EL (cell line): ENCODE results near the gene NUFIP2.
A peak's percentile ranks its signal among the peaks of the same experiment; 100 is the strongest.
"Not testable (repeated sequence)": the region's sequence is repeated elsewhere in the genome, so short reads cannot be mapped to it uniquely, and the experiment has no call there.

ENCODE experiments used
- DNase-seq: peaks from one replicate; pipeline ENCODE4 v3.0.0-alpha.2; 2016

NUFIP2 gene

DNA sequence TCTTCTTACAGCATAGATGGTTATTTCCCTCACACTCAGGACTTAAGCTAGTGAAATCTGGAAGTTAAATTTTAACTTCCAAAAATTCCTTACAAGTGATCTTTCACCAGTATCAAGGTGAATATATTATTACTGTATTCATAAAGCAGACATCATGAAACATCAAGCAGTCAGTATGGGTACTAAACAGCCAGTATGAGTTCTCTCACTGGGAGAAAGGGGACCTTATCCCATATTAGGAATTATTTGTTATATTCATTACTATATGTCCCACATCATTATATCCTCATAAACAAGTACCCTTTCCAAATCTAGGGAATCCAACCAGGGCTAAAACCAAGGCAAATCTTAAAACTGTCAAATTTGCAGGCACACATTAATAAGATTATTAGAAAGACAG, 15.3 kb downstream of the NUFIP2 start:
- DNase-seq, result no peak

- no peak for DNase-seq
These were observed 20.0 kb downstream of the NUFIP2 start for GRCh38 chr17:29273924-29274323.

- not testable (repeated sequence) for DNase-seq
These were observed 22.0 kb downstream of the NUFIP2 start for GRCh38 chr17:29271980-29272379.

DNA sequence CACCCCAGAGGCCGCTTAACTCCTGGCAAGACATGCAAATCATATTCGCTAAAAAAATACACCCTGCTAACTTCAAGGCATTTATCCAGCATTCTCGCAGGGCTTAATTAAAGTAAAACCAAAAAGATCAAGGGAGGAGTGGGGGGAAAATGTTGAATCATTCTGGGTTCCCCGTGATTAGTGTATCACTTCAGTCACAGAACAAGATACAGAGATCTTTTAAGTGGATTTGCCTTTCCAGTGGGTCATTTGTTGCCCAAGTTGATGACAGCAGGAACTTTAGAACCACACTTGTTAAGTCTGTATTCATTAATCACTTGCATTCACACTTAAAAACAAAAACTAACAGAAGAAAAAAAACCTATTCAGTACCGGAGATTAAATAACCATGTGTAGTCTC, 30.0 kb downstream of the NUFIP2 start:
- DNase-seq, result no peak

- DNase-seq, result peak; percentile 48
These were observed 36.2 kb downstream of the NUFIP2 start for GRCh38 chr17:29257756-29258155.

DNA sequence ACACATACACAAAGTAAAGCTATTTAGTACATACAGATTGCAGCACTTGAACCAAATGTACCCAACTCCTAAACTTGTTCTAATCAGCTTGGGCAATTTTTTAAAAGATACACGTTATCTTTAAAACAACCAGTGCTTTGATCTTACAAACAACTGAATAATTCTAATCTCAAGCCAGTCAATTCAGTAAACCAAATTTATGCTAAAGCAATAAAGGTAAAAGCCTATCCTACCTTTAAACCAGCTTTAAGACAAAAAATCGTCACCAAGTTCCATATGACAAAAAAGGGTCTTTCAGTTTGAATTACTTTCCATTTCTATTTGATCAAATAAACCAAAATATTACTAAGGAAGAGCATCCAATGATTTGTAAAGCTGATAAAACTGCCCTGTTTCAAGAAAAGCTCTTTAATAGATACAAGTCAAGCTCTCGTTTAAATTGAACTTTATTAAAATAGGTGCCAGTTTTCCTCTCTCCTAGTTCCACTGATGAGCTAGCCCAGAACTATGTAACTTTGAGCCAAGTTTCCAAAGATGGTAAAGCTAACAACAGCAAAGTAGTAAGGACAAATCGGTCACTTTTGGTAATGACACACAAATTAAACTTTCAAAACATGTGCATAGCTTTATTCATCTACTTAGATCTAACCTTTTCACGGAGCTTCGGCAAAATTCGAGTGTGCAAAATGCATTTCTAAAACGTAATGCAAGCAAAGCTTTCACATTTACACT, 37.0 kb downstream of the NUFIP2 start:
- DNase-seq, result peak; percentile 75

DNA sequence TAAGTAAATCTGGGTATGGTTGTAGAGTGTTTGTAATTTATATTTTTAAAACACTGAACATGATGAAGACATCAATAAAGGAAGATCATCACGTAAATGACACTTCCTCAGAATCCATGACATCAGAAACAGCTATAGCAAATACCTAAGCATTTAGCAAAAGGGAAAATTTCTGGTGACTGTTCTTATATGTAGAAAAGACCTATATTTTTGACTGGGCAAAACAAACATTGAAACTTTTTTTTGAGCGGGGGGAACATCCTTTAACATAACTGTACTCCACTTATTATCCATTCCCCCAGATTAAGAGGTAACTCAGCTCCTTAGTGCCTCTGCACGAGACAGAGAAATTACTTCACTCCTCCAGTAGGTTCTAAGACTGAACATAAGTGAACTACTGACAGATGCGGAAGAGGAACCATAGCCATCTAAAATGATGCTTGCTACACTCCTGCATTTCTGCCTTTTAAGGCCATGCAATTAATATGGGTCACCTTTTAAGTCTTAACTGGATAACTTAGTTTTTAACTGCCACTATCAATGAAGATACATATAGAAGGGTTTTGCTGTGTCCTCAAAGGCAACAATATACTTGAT, 37.9 kb downstream of the NUFIP2 start:
- DNase-seq, result no peak

DNA sequence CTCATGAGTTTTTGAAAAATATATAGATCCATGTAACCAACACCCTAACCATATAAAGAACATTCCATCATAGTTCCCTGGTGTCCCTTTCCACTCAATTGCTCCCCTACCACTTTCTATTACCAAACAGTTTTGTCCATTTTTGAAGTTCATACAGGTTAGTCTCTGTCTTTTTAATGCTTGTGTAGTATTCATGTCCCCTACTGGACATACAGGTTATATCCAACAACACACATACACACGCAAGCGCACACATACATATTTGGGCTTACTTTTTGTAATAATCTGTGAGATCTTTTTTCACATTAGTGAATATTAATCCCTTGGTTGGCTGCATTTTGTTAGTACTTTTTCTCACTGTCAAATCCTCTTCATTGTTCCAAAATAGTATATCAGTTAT, 40.9 kb downstream of the NUFIP2 start:
- DNase-seq, result no peak

GRCh38 chr17:29252101-29252791, 41.7 kb downstream of the NUFIP2 start:
- peak; percentile 53 for DNase-seq

DNA sequence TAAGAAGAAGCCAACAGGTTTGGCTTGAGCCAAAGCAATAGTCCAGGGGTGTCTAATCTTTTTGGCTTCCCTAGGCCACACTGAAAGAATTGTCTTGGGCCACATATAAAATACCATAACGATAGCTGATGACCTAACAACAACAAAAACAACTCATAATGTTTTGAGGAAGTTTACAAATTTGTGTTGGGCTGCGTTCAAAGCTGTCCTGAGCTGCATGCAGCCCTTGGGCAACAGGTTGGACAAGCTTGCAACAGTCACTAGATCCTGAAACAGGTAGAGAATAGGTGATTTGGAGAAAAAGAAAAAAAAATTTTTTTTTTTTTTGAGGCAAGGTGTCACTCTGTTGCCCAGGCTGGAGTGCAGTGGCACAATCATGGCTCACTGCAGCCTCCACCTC, 42.8 kb downstream of the NUFIP2 start:
- DNase-seq, result no peak

GRCh38 chr17:29250666-29251065, 43.3 kb downstream of the NUFIP2 start:
- DNase-seq, result peak; percentile 88

DNA sequence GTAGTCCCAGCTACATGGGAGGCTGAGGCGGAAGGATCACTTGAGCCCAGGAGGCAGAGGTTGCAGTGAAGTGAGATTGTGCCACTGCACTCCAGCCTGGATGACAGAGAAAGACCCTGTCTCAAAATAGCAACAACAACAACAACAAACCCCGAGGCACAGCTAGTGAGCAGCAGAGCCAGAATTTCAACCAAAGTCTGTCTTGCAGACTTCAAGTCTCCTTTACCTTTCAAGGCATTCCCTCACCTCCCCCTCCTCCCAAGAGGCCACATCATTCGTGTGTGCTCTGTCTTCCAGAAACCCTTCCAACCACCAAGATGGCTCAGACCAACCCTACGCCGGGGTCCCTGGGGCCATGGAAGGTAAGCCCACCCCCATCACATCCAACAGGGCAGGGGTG, 45.1 kb downstream of the NUFIP2 start:
- no peak for DNase-seq

DNA sequence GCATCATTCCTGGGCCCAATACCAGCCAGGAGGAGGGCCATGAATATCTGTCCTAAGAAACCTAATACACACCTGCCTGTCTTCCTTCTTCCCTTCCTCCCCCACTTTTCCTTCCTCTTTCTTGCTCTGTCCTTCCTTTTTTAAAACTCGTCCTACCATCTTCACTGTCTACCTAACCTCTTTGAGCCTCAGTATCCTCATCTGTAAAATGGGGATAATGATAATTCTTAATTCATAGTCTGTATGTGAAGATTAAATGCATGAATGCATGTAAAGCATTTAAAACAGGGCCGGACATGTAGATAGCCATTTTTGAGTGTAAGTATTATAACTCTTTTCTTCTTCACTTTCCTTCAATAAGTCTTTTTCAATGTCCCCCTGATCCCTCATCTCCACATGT, 46.7 kb downstream of the NUFIP2 start:
- no peak for DNase-seq

GRCh38 chr17:29246628-29247027, 47.3 kb downstream of the NUFIP2 start, which contains the start of gene CRYBA1:
Gene CRYBA1, plus strand, starts transcription at chr17:29246859. Its CDS starts 5 bp downstream, at chr17:29246864.
- DNase-seq, result peak; percentile 23

- no peak for DNase-seq
These were observed 48.5 kb downstream of the NUFIP2 start for GRCh38 chr17:29245401-29245800.

GRCh38 chr17:29243792-29244191, 50.2 kb downstream of the NUFIP2 start:
- peak; percentile 45 for DNase-seq

DNA sequence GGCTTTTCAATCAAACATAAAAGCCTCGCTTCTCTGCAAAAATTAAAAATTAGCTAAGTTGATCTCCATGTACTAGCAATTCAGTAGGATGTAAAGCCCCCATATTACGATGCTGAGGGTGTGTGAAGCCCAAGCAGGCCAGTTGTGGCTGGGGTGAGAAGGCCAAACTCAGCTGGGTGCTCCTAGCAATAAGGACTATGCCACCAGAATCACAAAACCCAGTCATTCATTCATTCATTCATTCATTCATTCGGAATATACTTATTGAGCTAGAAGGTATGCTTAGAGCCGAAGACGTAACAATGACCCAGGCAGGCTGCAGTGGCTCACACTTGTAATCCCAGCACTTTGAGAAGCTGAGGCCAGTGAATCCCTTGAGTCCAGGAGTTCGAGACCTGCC, 51.2 kb downstream of the NUFIP2 start:
- DNase-seq, result no peak

DNA sequence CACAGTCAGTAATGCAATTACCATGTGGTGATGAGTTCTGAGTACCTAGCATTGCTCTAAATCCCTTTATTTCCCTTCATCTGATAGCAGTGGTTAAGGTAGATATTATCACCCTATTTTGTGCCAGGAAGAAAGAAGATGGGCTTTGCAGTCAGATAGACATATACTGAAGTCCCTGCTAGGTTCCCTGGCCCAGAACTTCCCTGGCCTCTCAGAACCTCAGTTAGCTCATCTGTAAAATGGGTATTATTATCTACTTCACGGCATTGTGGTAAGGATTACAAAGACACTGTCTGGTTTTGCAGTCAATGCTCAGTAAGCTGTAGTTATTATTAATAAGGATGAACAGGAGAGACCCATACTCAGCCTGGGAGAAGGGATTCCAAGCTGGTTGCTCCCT, 51.9 kb downstream of the NUFIP2 start:
- DNase-seq, result no peak

DNA sequence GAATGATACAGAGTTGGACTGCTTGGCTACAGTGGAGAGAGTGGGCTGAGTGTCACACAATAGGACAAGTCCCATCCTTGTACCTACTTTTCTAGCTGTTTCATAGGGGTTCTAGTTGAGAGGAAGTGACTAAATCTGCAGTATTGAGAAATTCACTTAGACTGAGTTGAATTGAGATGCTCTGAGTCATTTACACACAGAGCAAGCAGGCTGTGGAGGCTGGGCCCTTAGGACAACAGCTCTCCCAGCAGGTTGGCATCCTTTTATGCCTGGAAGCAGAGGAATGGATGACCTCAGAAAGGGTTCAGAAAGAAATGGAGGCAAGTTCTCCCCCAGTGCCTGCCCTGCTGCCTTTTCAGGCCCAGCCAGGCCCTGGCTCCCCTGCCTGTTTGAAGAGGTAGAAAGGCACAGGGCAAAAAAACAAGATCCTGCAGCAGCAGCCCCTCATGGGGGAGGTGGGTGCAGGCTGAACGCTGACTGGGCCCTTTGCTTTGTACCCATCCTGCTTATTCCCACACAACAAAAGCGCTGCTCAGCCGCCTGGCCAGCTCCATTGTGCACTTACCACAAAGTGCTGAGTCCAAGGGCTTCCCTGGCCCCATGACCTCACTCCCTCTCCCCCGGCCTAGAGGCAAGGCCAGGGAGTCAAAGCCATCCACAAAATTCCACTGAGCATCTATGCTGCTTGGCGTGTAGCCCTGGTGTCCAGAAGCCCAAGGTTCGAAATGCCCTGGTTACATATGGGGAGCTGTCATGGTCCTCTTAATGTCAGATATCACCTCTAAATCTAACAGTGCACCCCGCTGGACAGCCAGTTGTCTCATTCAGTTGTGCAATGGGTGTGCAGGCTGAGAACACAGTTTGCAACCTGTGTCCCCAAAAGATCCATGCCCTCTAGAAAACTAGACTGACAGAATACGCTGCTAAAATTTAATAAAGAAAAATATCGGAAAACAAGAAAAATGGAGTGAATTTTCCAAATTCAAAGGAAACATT, 52.7 kb downstream of the NUFIP2 start:
- DNase-seq, result peak; percentile 98

DNA sequence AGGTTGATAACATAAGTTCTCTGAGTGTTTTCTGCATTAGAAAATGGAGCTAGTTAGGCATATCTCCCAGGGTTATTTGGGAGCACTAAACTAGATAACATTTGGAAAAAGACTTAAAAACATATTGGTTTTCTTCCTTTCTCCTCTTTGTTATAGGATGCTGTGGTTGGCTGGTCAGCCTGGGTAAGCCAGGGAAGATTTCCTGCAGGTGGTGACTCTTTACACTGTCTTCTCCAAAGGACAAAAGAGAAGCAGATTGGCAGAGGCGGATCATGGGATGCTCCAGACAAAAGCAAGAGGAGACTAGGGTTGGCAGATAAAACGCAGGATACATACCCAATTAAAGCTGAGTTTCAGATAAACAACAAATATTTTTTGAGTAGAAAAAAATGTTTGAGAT, 53.5 kb downstream of the NUFIP2 start:
- DNase-seq, result peak; percentile 40

DNA sequence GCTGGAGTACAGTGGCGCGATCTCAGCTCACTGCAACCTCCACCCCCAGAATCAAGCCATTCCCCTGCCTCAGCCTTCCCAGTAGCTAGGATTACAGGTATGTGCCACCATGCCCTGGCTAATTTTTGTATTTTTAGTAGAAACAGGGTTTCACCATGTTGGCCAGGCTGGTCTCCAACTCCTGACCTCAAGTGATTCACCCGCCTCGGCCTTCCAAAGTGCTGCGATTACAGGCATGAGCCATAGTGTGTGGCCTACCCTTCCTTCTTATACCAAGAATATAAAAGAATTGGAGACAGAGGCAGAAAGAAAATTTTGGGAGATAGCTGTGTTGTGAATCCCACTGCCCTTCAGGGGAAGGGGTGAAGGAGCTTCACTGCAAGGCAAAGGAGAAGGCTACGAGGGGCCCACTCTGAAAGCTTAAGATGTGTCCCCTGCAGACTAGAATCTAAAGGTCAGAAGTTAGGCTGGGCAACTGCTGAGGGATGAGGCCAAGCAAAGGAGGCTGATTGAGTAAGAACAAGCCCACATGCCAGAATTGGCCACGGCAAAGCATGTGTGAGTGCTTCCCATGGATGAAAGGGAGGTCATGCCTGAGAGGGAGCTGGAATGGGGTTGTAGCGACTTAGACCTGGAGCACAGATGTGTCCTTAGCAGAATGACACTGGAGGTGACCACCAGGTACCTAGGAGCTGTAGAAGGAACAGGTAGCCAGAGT, 55.7 kb downstream of the NUFIP2 start:
- peak; percentile 63 for DNase-seq

- peak; percentile 74 for DNase-seq
These were observed 56.3 kb downstream of the NUFIP2 start for GRCh38 chr17:29237476-29238132.
